GM12878 (cell line): ENCODE measurements around the gene AGBL1. TPM values are rescaled to one million over a fixed set of nuclear protein-coding genes. Genes with fewer than 3 reads are reported as not detected.

Source experiments
- ATAC-seq: fragments of 200-7000 bp; cut with Tn5 transposase; 3 replicates; pipeline ENCODE4 v1.9.1; 2020; ENCODE audit warnings: mild to moderate bottlenecking, moderate library complexity
- BruUV-seq: library from RNA; stranded (reverse); fragments of 400-500 nt; replicated peaks from 2 replicates; lab custom pipeline; 2021; lab: Mats Ljungman, UMichigan
- CTCF ChIA-PET: fragments of 300-600 bp; sonication (Branson Sonifier 250); formaldehyde crosslinking; extraction: SDS; loops from one replicate; lab custom pipeline; 2021; ENCODE audit warnings: inconsistent platforms; lab: Yijun Ruan, JAX
- POLR2A ChIA-PET: fragments of 350-600 bp; formaldehyde crosslinking; extraction: SDS; loops from one replicate; lab custom pipeline; 2021; ENCODE audit warnings: inconsistent platforms; lab: Charles Lee
- RAD21 ChIA-PET: fragments of 300-600 bp; sonication (Branson Sonifier 250); formaldehyde crosslinking; loops from one replicate; lab custom pipeline; 2023; ENCODE audit warnings: antibody characterized with exemption; ENCODE audit not compliant: unreplicated experiment; lab: Charles Lee
- SMC1A ChIA-PET: fragments of 300-600 bp; sonication (Branson Sonifier 250); formaldehyde crosslinking; loops from one replicate; lab custom pipeline; 2023; ENCODE audit not compliant: unreplicated experiment, uncharacterized antibody; lab: Charles Lee
- DNase-seq: peaks from one replicate; pipeline ENCODE4 v3.0.0-alpha.2; 2011; ENCODE audit warnings: low read depth, low spot score
- FAIRE-seq: peaks from 3 replicates; lab custom pipeline; 2011; peaks lifted over from hg19 to GRCh38; lab: Jason Lieb, UNC
- H2AFZ ChIP-seq: 2 replicates; pipeline ENCODE4 v1.6.0; 2011; ENCODE audit warnings: low read depth, low read length, control low read depth; ENCODE audit not compliant: control insufficient read depth
- H3K27ac ChIP-seq: 2 replicates; pipeline ENCODE4 v1.5.1; 2011; ENCODE audit warnings: control low read depth; ENCODE audit not compliant: control insufficient read depth, insufficient read depth
- H3K27me3 ChIP-seq, 2 experiments: replicated peaks in 1 of 2; 2 replicates each; pipeline versions ENCODE4 v1.6.0 to v1.6.1; 2011; ENCODE audit warnings: low read length in 1 of 2; ENCODE audit not compliant: control insufficient read depth in 2 of 2, insufficient read depth in 2 of 2
- H3K36me3 ChIP-seq, 2 experiments: 2 replicates each; pipeline ENCODE4 v1.5.1; 2011; ENCODE audit warnings: low read length in 1 of 2; ENCODE audit not compliant: control insufficient read depth in 2 of 2, insufficient read depth in 2 of 2
- H3K4me1 ChIP-seq: 2 replicates; pipeline ENCODE4 v1.6.1; 2011; ENCODE audit warnings: mild to moderate bottlenecking, low read length, moderate library complexity, mixed read lengths; ENCODE audit not compliant: control insufficient read depth, insufficient read depth
- H3K4me2 ChIP-seq: 2 replicates; pipeline ENCODE4 v1.6.0; 2011; ENCODE audit warnings: control low read depth; ENCODE audit not compliant: control insufficient read depth, insufficient read depth
- H3K4me3 ChIP-seq: fragments of 200-600 bp; sonication (generic); 2 replicates; pipeline ENCODE4 v1.5.1; 2016
- H3K79me2 ChIP-seq: 2 replicates; pipeline ENCODE4 v1.6.0; 2011; ENCODE audit warnings: low read length; ENCODE audit not compliant: control insufficient read depth, insufficient read depth
- H3K9ac ChIP-seq: 2 replicates; pipeline ENCODE4 v1.8.0; 2011; ENCODE audit warnings: low read length, control low read depth, mixed read lengths; ENCODE audit not compliant: control insufficient read depth, insufficient read depth
- H3K9me3 ChIP-seq: replicated peaks from 3 replicates; pipeline ENCODE4 v1.5.1; 2011; ENCODE audit warnings: mild to moderate bottlenecking, low read length; ENCODE audit not compliant: control insufficient read depth, insufficient read depth
- H4K20me1 ChIP-seq: 2 replicates; pipeline ENCODE4 v1.6.0; 2011; ENCODE audit not compliant: control insufficient read depth, insufficient read depth
- FOS ChIP-seq: IDR thresholded peaks from 3 replicates; pipeline ENCODE4 v1.6.1; 2011; ENCODE audit warnings: borderline replicate concordance; ENCODE audit not compliant: insufficient read length; ENCODE audit errors: extremely low read depth
- IKZF1 ChIP-seq: fragments of 450-650 bp; conservative IDR thresholded peaks from 2 replicates; pipeline ENCODE4 v1.6.1; 2017; ENCODE audit warnings: antibody characterized with exemption, mild to moderate bottlenecking
- NRF1 ChIP-seq: conservative IDR thresholded peaks from 2 replicates; pipeline ENCODE4 v1.6.1; 2011; ENCODE audit warnings: mild to moderate bottlenecking, low read depth, low read length, improper control_type of control experiment
- POLR2A ChIP-seq: IDR thresholded peaks from 2 replicates; pipeline ENCODE4 v1.6.1; 2011; ENCODE audit warnings: low read depth, mild to moderate bottlenecking, low read length
- SP1 ChIP-seq: IDR thresholded peaks from one replicate; pipeline ENCODE4 v1.6.1; 2011; ENCODE audit warnings: low read depth, low read length
- SUZ12 ChIP-seq: fragments of 200-600 bp; sonication (generic); IDR thresholded peaks from one replicate; pipeline ENCODE4 v1.6.1; 2018; ENCODE audit warnings: antibody characterized with exemption, mild to moderate bottlenecking; ENCODE audit not compliant: unreplicated experiment
- ZBED1 ChIP-seq: IDR thresholded peaks from 2 replicates; pipeline ENCODE4 v1.6.1; 2016; ENCODE audit warnings: borderline replicate concordance
- ZBTB40 ChIP-seq: fragments of 450-650 bp; IDR thresholded peaks from 2 replicates; pipeline ENCODE4 v1.6.1; 2016; ENCODE audit warnings: mild to moderate bottlenecking, moderate library complexity, borderline replicate concordance
- WGBS: methylation state at CpG from one replicate; pipeline ENCODE4 v1.1.6; 2016; ENCODE audit warnings: low lambda C conversion rate; ENCODE audit not compliant: insufficient replicate concordance, insufficient coverage; ENCODE audit errors: missing lambda C conversion rate; 5-methylcytosine and 5-hydroxymethylcytosine counted together
- in situ Hi-C: fragments of 300-500 bp; cut with MboI; formaldehyde crosslinking; loops from 9 replicates; pipeline ENCODE4 v1.14.3; 2018; ENCODE audit warnings: mixed read lengths
- intact Hi-C: fragments of 100-400 bp; cut with micrococcal nuclease; formaldehyde crosslinking; loops from one replicate; pipeline ENCODE4 v1.14.2; 2022; ENCODE audit not compliant: unreplicated experiment
- polyA plus RNA-seq, 11 experiments: library from polyadenylated mRNA; depleted of rRNA in 4 of 11; unstranded in 6 of 11; stranded (reverse) in 5 of 11; fragments of >200 nt; fragmentation: Nextera tagmentation in 4 of 11; fragmentation: Illumina TruSeq in 1 of 11; extraction: Ambion mirVana in 4 of 11; extraction: Trizol in 1 of 11; gene quantifications; 1 replicate in 1 of 11; 2 replicates in 10 of 11; pipeline versions ENCODE4 v1.2.1 to v1.2.3, GENCODE V29; 2011 to 2016; ENCODE audit warnings: inconsistent platforms in 2 of 11, missing spikeins in 2 of 11, low read depth in 1 of 11
- total RNA-seq, 4 experiments: library from RNA; depleted of rRNA in 3 of 4; stranded (reverse); fragments of >200 nt in 3 of 4; fragmentation: Illumina TruSeq in 1 of 4; extraction: Trizol in 1 of 4; gene quantifications; 2 replicates each; pipeline versions ENCODE4 v1.2.1 to v1.2.3, GENCODE V29; 2013 to 2021
- TF ChIP-seq, protein P1 (sequence below): IDR thresholded peaks from 2 replicates; pipeline ENCODE4 v1.6.1; 2011; ENCODE audit warnings: low read depth, mild to moderate bottlenecking, low read length, moderate library complexity, borderline replicate concordance; ENCODE audit errors: extremely low read depth
- TF ChIP-seq, protein P2 (sequence below): fragments of 450-650 bp; formaldehyde crosslinking; IDR thresholded peaks from 2 replicates; pipeline ENCODE4 v1.4.0; 2020; ENCODE audit warnings: mild to moderate bottlenecking, moderate library complexity

AGBL1 gene
- total and polyA plus RNA-seq, 10 of the 15 experiments (the other 5 are each of a cell fraction or from before 2014, with no cell fraction given): not detected

- TF ChIP-seq FOS (no peak), SP1 (no peak), IKZF1 (no peak), ZBED1 (no peak), ZBTB40 (no peak), SUZ12 (no peak), POLR2A (no peak), NRF1 (no peak)
- TF ChIP-seq, protein P1, sequence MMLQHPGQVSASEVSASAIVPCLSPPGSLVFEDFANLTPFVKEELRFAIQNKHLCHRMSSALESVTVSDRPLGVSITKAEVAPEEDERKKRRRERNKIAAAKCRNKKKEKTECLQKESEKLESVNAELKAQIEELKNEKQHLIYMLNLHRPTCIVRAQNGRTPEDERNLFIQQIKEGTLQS: no peak
- TF ChIP-seq, protein P2, sequence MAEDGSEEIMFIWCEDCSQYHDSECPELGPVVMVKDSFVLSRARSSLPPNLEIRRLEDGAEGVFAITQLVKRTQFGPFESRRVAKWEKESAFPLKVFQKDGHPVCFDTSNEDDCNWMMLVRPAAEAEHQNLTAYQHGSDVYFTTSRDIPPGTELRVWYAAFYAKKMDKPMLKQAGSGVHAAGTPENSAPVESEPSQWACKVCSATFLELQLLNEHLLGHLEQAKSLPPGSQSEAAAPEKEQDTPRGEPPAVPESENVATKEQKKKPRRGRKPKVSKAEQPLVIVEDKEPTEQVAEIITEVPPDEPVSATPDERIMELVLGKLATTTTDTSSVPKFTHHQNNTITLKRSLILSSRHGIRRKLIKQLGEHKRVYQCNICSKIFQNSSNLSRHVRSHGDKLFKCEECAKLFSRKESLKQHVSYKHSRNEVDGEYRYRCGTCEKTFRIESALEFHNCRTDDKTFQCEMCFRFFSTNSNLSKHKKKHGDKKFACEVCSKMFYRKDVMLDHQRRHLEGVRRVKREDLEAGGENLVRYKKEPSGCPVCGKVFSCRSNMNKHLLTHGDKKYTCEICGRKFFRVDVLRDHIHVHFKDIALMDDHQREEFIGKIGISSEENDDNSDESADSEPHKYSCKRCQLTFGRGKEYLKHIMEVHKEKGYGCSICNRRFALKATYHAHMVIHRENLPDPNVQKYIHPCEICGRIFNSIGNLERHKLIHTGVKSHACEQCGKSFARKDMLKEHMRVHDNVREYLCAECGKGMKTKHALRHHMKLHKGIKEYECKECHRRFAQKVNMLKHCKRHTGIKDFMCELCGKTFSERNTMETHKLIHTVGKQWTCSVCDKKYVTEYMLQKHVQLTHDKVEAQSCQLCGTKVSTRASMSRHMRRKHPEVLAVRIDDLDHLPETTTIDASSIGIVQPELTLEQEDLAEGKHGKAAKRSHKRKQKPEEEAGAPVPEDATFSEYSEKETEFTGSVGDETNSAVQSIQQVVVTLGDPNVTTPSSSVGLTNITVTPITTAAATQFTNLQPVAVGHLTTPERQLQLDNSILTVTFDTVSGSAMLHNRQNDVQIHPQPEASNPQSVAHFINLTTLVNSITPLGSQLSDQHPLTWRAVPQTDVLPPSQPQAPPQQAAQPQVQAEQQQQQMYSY (CRISPR knock-in tag): no peak
- TF ChIP-seq, all 136 proteins: peak for 0
- CTCF ChIA-PET: no interaction called here
Observed at GRCh38 chr15:86349565-86349964, 269.9 kb downstream of the AGBL1 start.

More at GRCh38 chr15:86349565-86349964, 269.9 kb downstream of the AGBL1 start:
- Histone ChIP-seq H2AFZ (no peak overlapping the region), H4K20me1 (no peaks in the 10 kb centered on the region), H3K36me3 (no peaks in the 10 kb centered on the region), H3K4me2 (no peak overlapping the region), H3K79me2 (no peaks in the 10 kb centered on the region), H3K4me1 (no peaks in the 10 kb centered on the region), H3K27ac (no peak overlapping the region), H3K4me3 (no peak overlapping the region), H3K9me3 (no peaks in the 10 kb centered on the region), H3K9ac (no peak overlapping the region), H3K27me3 (no peaks in the 10 kb centered on the region)
- FAIRE-seq: no peak
- no peak for DNase-seq
- ChIA-PET POLR2A (no interaction called here), RAD21 (no interaction called here), SMC1A (no interaction called here)
- intact Hi-C loops: no loop called here
- 0% methylated on average over 1 of the region's 1 CpG for WGBS
- ATAC-seq: no peak
- no TSS peak for BruUV-seq
- in situ Hi-C loops: no loop called here
